Transverse colon (tissue), 4 donors: Measurements from ENCODE around the gene DOCK2.
"Not testable (repeated sequence)": the region's sequence is repeated elsewhere in the genome, so short reads cannot be mapped to it uniquely, and the experiment has no call there.

ENCODE experiments used
- CTCF ChIP-seq, 5 experiments: fragments of 200-600 bp in 3 of 5; fragments of 450-650 bp in 2 of 5; sonication (generic) in 3 of 5; IDR thresholded peaks; 1 replicate in 2 of 5; 2 replicates in 3 of 5; pipeline ENCODE4 v1.5.1; 2016 to 2017; ENCODE audit warnings: antibody characterized with exemption in 5 of 5, inconsistent platforms in 3 of 5, mild to moderate bottlenecking in 2 of 5, moderate library complexity in 1 of 5
- POLR2AphosphoS5 ChIP-seq, 3 donors: sonication (generic); formaldehyde crosslinking; IDR thresholded peaks; one replicate each; pipeline ENCODE4 v1.6.1; 2016; ENCODE audit warnings: antibody characterized with exemption in 3 of 3

GRCh38 chr5:169953196-169953595 lies 316.1 kb downstream of the DOCK2 start:
- TF ChIP-seq POLR2AphosphoS5, CTCF (IDR thresholded peaks at IDR 0.05): not testable (repeated sequence)
